Thyroid gland (tissue), 4 donors: ENCODE results near the gene CAMTA1. TPM values are rescaled to one million over a fixed set of nuclear protein-coding genes. Genes with fewer than 3 reads are reported as not detected.
"Not testable (repeated sequence)": the region's sequence is repeated elsewhere in the genome, so short reads cannot be mapped to it uniquely, and the experiment has no call there.

Source experiments
- DNase-seq, 2 donors: peaks; one replicate each; pipeline ENCODE4 v3.0.0-alpha.2; 2019
- H3K27ac ChIP-seq, 3 donors: fragments of 200-600 bp; sonication (generic); 1 replicate in 2 of 3; 2 replicates in 1 of 3; pipeline ENCODE4 v1.5.1; 2016 to 2019; ENCODE audit warnings: mild to moderate bottlenecking in 1 of 3, moderate library complexity in 1 of 3
- H3K27me3 ChIP-seq: fragments of 200-600 bp; sonication (generic); one replicate; pipeline ENCODE4 v1.5.1; 2019
- H3K36me3 ChIP-seq, 2 donors: fragments of 200-600 bp; sonication (generic); one replicate each; pipeline ENCODE4 v1.5.1; 2016 to 2019
- H3K4me1 ChIP-seq, 2 donors: fragments of 200-600 bp; sonication (generic); one replicate each; pipeline ENCODE4 v1.5.1; 2017 to 2019
- H3K4me3 ChIP-seq, 3 donors: fragments of 200-600 bp; sonication (generic); replicated peaks in 1 of 3; 1 replicate in 2 of 3; 2 replicates in 1 of 3; pipeline ENCODE4 v1.5.1; 2016; ENCODE audit warnings: mild to moderate bottlenecking in 1 of 3
- H3K9me3 ChIP-seq: fragments of 200-600 bp; sonication (generic); one replicate; pipeline ENCODE4 v1.5.1; 2017
- CTCF ChIP-seq, 6 experiments: fragments of 200-600 bp in 3 of 6; fragments of 450-650 bp in 3 of 6; sonication (generic) in 3 of 6; IDR thresholded peaks; one replicate each; pipeline ENCODE4 v1.5.1; 2016 to 2019; ENCODE audit warnings: antibody characterized with exemption in 6 of 6, mild to moderate bottlenecking in 2 of 6, inconsistent platforms in 1 of 6, moderate library complexity in 1 of 6
- POLR2A ChIP-seq, 2 donors: fragments of 450-650 bp; IDR thresholded peaks; one replicate each; pipeline ENCODE4 v1.6.1; 2017; ENCODE audit warnings: antibody characterized with exemption in 2 of 2, mild to moderate bottlenecking in 2 of 2, moderate library complexity in 1 of 2
- WGBS, 2 donors: methylation state at CpG; one replicate each; pipeline ENCODE4 v1.1.5; 2017; 5-methylcytosine and 5-hydroxymethylcytosine counted together
- intact Hi-C: fragments of 100-400 bp; cut with DNase I; formaldehyde crosslinking; loops from one replicate; pipeline ENCODE4 v1.15.1; 2023
- total RNA-seq, 4 donors: library from RNA; depleted of rRNA; stranded (reverse); fragments of >200 nt; gene quantifications; one replicate each; pipeline ENCODE4 v1.2.3, GENCODE V29; 2016

Gene CAMTA1
- total RNA-seq, result 100 to 1,000 TPM in 2 of 4 donors, 10 to 100 TPM in 2; 63.9 to 124 (median 101) TPM

GRCh38 chr1:6785318-6785727 lies at the start of gene CAMTA1:
TSS of gene CAMTA1 (plus strand) at chr1:6785454. CDS start at chr1:6785531, 77 bp downstream.
- Histone ChIP-seq H3K9me3 (no peaks in the 10 kb centered on the region), H3K4me1 (peaks cover 20 to 32% of the 10 kb centered on the region in 2 donors), H3K27me3 (no peaks in the 10 kb centered on the region), H3K27ac (peak within 1 kb of the TSS; percentile 99 to 100 (median 99)), H3K36me3 (no peaks in the 10 kb centered on the region), H3K4me3 (peak within 1 kb of the TSS; percentile 74 to 91 (median 82))
- TF ChIP-seq CTCF (IDR thresholded peaks at IDR 0.05), result no peak
- peak; percentile 44 to 51 for TF ChIP-seq POLR2A (IDR thresholded peaks at IDR 0.05)
- DNase-seq, result no peak
- intact Hi-C loops, result no loop called here
- 0% methylated on average over 17 of the region's 69 CpGs; no CpG with 5 or more reads in 1 of the 2 donors for WGBS, 2 donors

GRCh38 chr1:6738987-6739676 lies 46.1 kb upstream of the CAMTA1 start:
- no peaks in the 10 kb centered on the region for H3K27me3 ChIP-seq
- H3K4me3 ChIP-seq, result no peak overlapping the region
- TF ChIP-seq CTCF (IDR thresholded peaks at IDR 0.05) (no peak), POLR2A (IDR thresholded peaks at IDR 0.05) (no peak)
- no peaks in the 10 kb centered on the region for H3K9me3 ChIP-seq
- 81 to 94% methylated on average over 30 of the region's 30 CpGs for WGBS, 2 donors
- no peaks in the 10 kb centered on the region for H3K36me3 ChIP-seq
- intact Hi-C loops, result no loop called here
- peaks cover 0 to 8% of the 10 kb centered on the region in 2 donors for H3K4me1 ChIP-seq
- no peak for DNase-seq
- H3K27ac ChIP-seq, result no peak overlapping the region

- 79% methylated on average over 7 of the region's 7 CpGs for WGBS, 2 donors
- DNase-seq, H3K27ac ChIP-seq, H3K4me1 ChIP-seq, H3K9me3 ChIP-seq, intact Hi-C loops, H3K4me3 ChIP-seq, H3K27me3 ChIP-seq, H3K36me3 ChIP-seq: not testable (repeated sequence)
Measured at GRCh38 chr1:6742676-6743188, 42.5 kb upstream of the CAMTA1 start.

- H3K9me3 ChIP-seq, result no peaks in the 10 kb centered on the region
- TF ChIP-seq CTCF (IDR thresholded peaks at IDR 0.05) (no peak), POLR2A (IDR thresholded peaks at IDR 0.05) (no peak)
- no peak overlapping the region for H3K4me3 ChIP-seq
- intact Hi-C loops, result no loop called here
- H3K36me3 ChIP-seq, result no peaks in the 10 kb centered on the region
- WGBS, 2 donors, result 52 to 61% methylated on average over 17 to 19 of the region's 20 CpGs
- DNase-seq, result peak; percentile 16 to 29
- peaks cover 0 to 8% of the 10 kb centered on the region in 2 donors for H3K4me1 ChIP-seq
- no peaks in the 10 kb centered on the region for H3K27me3 ChIP-seq
- H3K27ac ChIP-seq, result peak overlapping the region; percentile 35 to 66 (median 37)
Measured at GRCh38 chr1:6743189-6744101, 41.8 kb upstream of the CAMTA1 start.

GRCh38 chr1:6745073-6745472 lies 40.2 kb upstream of the CAMTA1 start:
- H3K27ac ChIP-seq, result no peak overlapping the region
- intact Hi-C loops, result no loop called here
- TF ChIP-seq CTCF (IDR thresholded peaks at IDR 0.05), result no peak
- TF ChIP-seq POLR2A (IDR thresholded peaks at IDR 0.05), result no peak
- H3K27me3 ChIP-seq, result no peaks in the 10 kb centered on the region
- 88 to 90% methylated on average over 5 of the region's 5 CpGs for WGBS, 2 donors
- H3K4me3 ChIP-seq, result no peak overlapping the region
- H3K36me3 ChIP-seq, result no peaks in the 10 kb centered on the region
- DNase-seq, result no peak
- peaks cover 0 to 8% of the 10 kb centered on the region in 2 donors for H3K4me1 ChIP-seq
- H3K9me3 ChIP-seq, result no peaks in the 10 kb centered on the region
